ENCODE measurements around the gene PCK2.

Gene PCK2

DNA sequence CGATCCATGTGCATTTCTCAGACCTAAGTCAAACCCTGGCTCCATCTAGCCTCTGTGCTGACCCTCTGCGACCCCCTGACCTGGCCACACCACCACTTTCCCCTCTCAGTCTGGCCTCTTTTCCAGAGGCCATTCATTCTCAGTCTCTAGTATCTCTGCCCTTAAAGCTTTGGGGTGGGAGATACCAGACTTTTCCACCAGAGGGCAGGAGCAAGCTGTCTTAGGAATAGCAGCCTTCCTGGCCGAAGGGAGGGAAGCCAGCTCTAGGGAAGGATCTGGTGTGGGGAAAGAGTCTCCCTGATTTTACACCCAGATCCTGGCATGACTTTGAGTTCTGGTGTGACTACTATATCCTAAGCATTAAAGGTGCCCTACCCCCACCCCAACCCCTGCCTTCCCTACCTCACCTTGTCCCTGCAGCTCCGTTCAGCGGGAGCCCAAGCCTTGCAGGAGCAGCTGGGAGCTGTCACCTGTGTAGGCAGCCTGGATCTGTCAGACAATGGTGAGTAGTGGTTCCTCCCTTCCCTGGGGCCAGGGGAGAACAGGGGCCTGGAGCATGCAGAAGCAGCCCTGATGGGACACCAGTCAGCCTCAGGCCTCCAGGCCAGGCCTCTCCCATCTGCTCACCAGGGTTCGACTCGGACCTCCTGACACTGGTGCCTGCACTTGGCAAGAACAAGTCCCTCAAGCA, 35.7 kb upstream of the PCK2 start:
- peak; percentile 96 for ATAC-seq
- TF ChIP-seq, protein P1, sequence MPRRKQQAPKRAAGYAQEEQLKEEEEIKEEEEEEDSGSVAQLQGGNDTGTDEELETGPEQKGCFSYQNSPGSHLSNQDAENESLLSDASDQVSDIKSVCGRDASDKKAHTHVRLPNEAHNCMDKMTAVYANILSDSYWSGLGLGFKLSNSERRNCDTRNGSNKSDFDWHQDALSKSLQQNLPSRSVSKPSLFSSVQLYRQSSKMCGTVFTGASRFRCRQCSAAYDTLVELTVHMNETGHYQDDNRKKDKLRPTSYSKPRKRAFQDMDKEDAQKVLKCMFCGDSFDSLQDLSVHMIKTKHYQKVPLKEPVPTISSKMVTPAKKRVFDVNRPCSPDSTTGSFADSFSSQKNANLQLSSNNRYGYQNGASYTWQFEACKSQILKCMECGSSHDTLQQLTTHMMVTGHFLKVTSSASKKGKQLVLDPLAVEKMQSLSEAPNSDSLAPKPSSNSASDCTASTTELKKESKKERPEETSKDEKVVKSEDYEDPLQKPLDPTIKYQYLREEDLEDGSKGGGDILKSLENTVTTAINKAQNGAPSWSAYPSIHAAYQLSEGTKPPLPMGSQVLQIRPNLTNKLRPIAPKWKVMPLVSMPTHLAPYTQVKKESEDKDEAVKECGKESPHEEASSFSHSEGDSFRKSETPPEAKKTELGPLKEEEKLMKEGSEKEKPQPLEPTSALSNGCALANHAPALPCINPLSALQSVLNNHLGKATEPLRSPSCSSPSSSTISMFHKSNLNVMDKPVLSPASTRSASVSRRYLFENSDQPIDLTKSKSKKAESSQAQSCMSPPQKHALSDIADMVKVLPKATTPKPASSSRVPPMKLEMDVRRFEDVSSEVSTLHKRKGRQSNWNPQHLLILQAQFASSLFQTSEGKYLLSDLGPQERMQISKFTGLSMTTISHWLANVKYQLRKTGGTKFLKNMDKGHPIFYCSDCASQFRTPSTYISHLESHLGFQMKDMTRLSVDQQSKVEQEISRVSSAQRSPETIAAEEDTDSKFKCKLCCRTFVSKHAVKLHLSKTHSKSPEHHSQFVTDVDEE (CRISPR knock-in tag; IDR thresholded peaks at IDR 0.05): no peak
- TF ChIP-seq OSR1 (CRISPR knock-in tag; IDR thresholded peaks at IDR 0.05): no peak
- TF ChIP-seq ZNF8 (CRISPR knock-in tag; IDR thresholded peaks at IDR 0.05): no peak
- no peak for TF ChIP-seq PPARA (CRISPR knock-in tag; IDR thresholded peaks at IDR 0.05; ENCODE audit: borderline replicate concordance)
- TF ChIP-seq ZFP3 (CRISPR knock-in tag; IDR thresholded peaks at IDR 0.05): no peak
- TF ChIP-seq BACH2 (CRISPR knock-in tag; IDR thresholded peaks at IDR 0.05; ENCODE audit: borderline replicate concordance): no peak
- TF ChIP-seq ZC3H10 (CRISPR knock-in tag; IDR thresholded peaks at IDR 0.05): no peak
- TF ChIP-seq ZNF565 (CRISPR knock-in tag; conservative IDR thresholded peaks at IDR 0.05; ENCODE audit: low read depth): no peak
- TF ChIP-seq, protein P2, sequence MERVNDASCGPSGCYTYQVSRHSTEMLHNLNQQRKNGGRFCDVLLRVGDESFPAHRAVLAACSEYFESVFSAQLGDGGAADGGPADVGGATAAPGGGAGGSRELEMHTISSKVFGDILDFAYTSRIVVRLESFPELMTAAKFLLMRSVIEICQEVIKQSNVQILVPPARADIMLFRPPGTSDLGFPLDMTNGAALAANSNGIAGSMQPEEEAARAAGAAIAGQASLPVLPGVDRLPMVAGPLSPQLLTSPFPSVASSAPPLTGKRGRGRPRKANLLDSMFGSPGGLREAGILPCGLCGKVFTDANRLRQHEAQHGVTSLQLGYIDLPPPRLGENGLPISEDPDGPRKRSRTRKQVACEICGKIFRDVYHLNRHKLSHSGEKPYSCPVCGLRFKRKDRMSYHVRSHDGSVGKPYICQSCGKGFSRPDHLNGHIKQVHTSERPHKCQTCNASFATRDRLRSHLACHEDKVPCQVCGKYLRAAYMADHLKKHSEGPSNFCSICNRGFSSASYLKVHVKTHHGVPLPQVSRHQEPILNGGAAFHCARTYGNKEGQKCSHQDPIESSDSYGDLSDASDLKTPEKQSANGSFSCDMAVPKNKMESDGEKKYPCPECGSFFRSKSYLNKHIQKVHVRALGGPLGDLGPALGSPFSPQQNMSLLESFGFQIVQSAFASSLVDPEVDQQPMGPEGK (CRISPR knock-in tag; IDR thresholded peaks at IDR 0.05; ENCODE audit: borderline replicate concordance): no peak
- TF ChIP-seq CREB5 (CRISPR knock-in tag; IDR thresholded peaks at IDR 0.05; ENCODE audit: low read depth): no peak
- no peak for TF ChIP-seq ZNF70 (CRISPR knock-in tag; IDR thresholded peaks at IDR 0.05)
- no peak for TF ChIP-seq GLIS3 (CRISPR knock-in tag; IDR thresholded peaks at IDR 0.05)
- no peak for TF ChIP-seq TCF4 (CRISPR knock-in tag; IDR thresholded peaks at IDR 0.05; ENCODE audit: borderline replicate concordance)
- TF ChIP-seq ZFP30 (CRISPR knock-in tag; IDR thresholded peaks at IDR 0.05): no peak
- TF ChIP-seq, protein P3, sequence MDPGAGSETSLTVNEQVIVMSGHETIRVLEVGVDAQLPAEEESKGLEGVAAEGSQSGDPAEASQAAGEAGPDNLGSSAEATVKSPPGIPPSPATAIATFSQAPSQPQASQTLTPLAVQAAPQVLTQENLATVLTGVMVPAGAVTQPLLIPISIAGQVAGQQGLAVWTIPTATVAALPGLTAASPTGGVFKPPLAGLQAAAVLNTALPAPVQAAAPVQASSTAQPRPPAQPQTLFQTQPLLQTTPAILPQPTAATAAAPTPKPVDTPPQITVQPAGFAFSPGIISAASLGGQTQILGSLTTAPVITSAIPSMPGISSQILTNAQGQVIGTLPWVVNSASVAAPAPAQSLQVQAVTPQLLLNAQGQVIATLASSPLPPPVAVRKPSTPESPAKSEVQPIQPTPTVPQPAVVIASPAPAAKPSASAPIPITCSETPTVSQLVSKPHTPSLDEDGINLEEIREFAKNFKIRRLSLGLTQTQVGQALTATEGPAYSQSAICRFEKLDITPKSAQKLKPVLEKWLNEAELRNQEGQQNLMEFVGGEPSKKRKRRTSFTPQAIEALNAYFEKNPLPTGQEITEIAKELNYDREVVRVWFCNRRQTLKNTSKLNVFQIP (CRISPR knock-in tag; IDR thresholded peaks at IDR 0.05; ENCODE audit: borderline replicate concordance, low read depth): no peak
- no peak for TF ChIP-seq ARNTL (CRISPR knock-in tag; IDR thresholded peaks at IDR 0.05; ENCODE audit: borderline replicate concordance, low read depth)

- ATAC-seq: no peak
Observed at GRCh38 chr14:24058951-24059475, 35.1 kb upstream of the PCK2 start.

More at GRCh38 chr14:24058951-24059475, 35.1 kb upstream of the PCK2 start:
- TF ChIP-seq OSR1 (CRISPR knock-in tag; IDR thresholded peaks at IDR 0.05) (no peak), BACH2 (CRISPR knock-in tag; IDR thresholded peaks at IDR 0.05; ENCODE audit: borderline replicate concordance) (no peak), ZFP30 (CRISPR knock-in tag; IDR thresholded peaks at IDR 0.05) (no peak), TCF4 (CRISPR knock-in tag; IDR thresholded peaks at IDR 0.05; ENCODE audit: borderline replicate concordance) (no peak), GLIS3 (CRISPR knock-in tag; IDR thresholded peaks at IDR 0.05) (no peak), ZC3H10 (CRISPR knock-in tag; IDR thresholded peaks at IDR 0.05) (no peak), ZNF565 (CRISPR knock-in tag; conservative IDR thresholded peaks at IDR 0.05; ENCODE audit: low read depth) (no peak), TOX (CRISPR knock-in tag; IDR thresholded peaks at IDR 0.05; ENCODE audit: borderline replicate concordance) (no peak), CREB5 (CRISPR knock-in tag; IDR thresholded peaks at IDR 0.05; ENCODE audit: low read depth) (no peak), ZNF70 (CRISPR knock-in tag; IDR thresholded peaks at IDR 0.05) (no peak), RARB (CRISPR knock-in tag; IDR thresholded peaks at IDR 0.05) (no peak), PPARA (CRISPR knock-in tag; IDR thresholded peaks at IDR 0.05; ENCODE audit: borderline replicate concordance) (no peak), ESRRG (CRISPR knock-in tag; IDR thresholded peaks at IDR 0.05) (no peak)
- TF ChIP-seq, protein P3 (CRISPR knock-in tag; IDR thresholded peaks at IDR 0.05; ENCODE audit: borderline replicate concordance, low read depth): no peak
- TF ChIP-seq, protein P1 (CRISPR knock-in tag; IDR thresholded peaks at IDR 0.05): no peak

All from SK-N-SH treated with all-trans-retinoic acid at 6 μM for 48 hours (cell line).